HG03378 (cell line): ENCODE measurements around the gene FBXO5.
"Not testable (repeated sequence)": the region's sequence is repeated elsewhere in the genome, so short reads cannot be mapped to it uniquely, and the experiment has no call there.

Experiments used
- ATAC-seq: cut with Tn5 transposase; IDR thresholded peaks from one replicate; pipeline ENCODE4 v1.9.1; 2021; ENCODE audit warnings: mild to moderate bottlenecking, moderate library complexity; ENCODE audit not compliant: unreplicated experiment

Gene FBXO5

GRCh38 chr6:152993431-152993830, 10.6 kb upstream of the FBXO5 start:
- ATAC-seq = no peak

- no peak for ATAC-seq
Measured at GRCh38 chr6:152986978-152987377, 4.1 kb upstream of the FBXO5 start.

- ATAC-seq = not testable (repeated sequence)
Measured at GRCh38 chr6:152985300-152985699, 2.5 kb upstream of the FBXO5 start.

- peak; percentile 41 for ATAC-seq
Measured at GRCh38 chr6:152984513-152984872, 1.7 kb upstream of the FBXO5 start.

- peak; percentile 21 for ATAC-seq
Measured at GRCh38 chr6:152983637-152984512, 1.0 kb upstream of the FBXO5 start.

- no peak for ATAC-seq
Measured at GRCh38 chr6:152981989-152982903, 595 bp downstream of the FBXO5 start.

GRCh38 chr6:152981219-152981618, 1.6 kb downstream of the FBXO5 start:
- no peak for ATAC-seq

- ATAC-seq = no peak
Measured at GRCh38 chr6:152980656-152981055, 2.2 kb downstream of the FBXO5 start.

- no peak for ATAC-seq
Measured at GRCh38 chr6:152979116-152979515, 3.7 kb downstream of the FBXO5 start.

GRCh38 chr6:152978058-152978457, 4.8 kb downstream of the FBXO5 start:
- ATAC-seq = no peak

- no peak for ATAC-seq
Measured at GRCh38 chr6:152977556-152977955, 5.3 kb downstream of the FBXO5 start.

GRCh38 chr6:152976749-152977148, 6.1 kb downstream of the FBXO5 start:
- ATAC-seq = no peak

GRCh38 chr6:152975204-152975915, 7.5 kb downstream of the FBXO5 start:
- ATAC-seq = peak; percentile 55

- ATAC-seq = no peak
Measured at GRCh38 chr6:152973916-152974315, 8.9 kb downstream of the FBXO5 start.

GRCh38 chr6:152969688-152970418, 13.0 kb downstream of the FBXO5 start:
- no peak for ATAC-seq

GRCh38 chr6:152966168-152966894, 16.5 kb downstream of the FBXO5 start:
- not testable (repeated sequence) for ATAC-seq

- no peak for ATAC-seq
Measured at GRCh38 chr6:152959333-152959732, 23.5 kb downstream of the FBXO5 start.

GRCh38 chr6:152957796-152958195, 25.0 kb downstream of the FBXO5 start:
- ATAC-seq = no peak

- no peak for ATAC-seq
Measured at GRCh38 chr6:152954443-152954842, 28.4 kb downstream of the FBXO5 start.
